ENCODE results near the gene RAB37.

Gene RAB37

DNA sequence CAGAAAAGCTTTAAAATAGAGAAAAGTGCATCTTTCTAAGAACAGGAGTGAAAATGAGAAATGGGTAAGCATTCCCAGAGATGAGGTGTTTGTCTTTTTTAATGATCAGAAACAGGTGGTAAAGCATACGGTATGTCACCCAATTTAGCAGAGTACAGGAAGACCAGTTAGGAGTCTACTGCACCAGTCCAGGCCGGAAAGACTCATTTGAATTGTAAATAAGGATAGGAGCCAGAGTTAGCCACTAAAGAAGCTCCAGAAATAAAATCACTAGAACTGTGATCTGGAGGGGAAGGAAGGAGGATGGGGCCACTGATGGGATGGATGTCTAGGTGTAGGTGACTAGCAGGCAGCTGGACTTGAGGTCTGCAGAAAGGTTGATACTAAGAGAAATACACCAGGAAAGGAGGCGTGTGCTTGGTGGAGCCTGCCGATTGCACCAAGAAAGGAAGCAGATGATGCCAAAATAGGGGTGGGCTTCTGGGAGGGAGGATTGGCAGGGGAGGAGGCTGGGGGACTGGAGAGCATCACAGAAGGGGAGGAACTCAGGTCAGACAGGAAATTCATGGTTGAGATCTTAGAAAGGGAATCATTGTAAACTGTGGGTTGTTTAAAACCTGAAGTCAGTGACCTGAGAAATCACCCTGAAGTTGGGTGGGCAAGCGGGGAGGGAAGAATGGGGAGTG is 47.2 kb downstream of the RAB37 start:
- DNase-seq: no peak

DNA sequence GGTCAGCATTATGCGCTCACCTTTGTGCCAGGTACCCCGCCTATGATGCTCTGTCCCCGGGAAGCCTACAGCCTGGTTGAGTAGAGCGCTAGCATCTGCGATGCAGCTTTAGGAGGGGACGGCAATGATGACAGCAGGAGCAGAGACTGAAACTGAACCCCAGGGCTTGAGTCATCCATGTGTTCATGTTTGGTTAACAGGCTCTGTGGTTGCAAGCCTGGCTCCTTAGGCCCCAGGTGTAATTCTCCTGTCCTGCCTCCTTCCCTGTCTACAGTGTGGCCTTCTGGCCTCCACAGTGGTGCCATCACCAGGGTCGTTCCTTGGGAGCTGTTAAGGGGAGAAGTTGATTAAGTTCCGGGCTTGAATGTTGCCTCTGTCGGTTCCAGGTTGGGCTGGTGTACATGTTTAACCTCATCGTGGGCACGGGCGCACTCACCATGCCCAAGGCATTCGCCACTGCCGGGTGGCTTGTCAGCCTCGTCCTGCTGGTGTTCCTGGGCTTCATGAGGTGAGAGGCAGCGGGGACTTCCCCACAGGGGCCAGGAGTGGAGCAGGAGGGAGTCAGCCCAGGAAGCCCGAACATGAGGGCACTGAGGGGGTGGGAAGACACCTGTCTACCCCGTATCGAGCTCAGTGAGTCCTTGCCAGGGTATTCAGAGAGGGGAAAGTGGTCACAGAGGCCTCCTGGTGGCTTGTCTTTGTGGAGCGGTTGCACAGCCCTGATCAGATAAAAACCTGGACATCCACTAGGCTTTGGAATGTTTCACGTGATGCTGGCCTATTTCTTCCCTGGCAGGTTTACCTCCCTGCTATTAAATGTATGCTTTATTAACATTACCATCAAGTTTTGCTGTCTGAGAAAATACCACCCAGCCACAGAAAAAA is 48.3 kb downstream of the RAB37 start:
- no peak for DNase-seq

DNA sequence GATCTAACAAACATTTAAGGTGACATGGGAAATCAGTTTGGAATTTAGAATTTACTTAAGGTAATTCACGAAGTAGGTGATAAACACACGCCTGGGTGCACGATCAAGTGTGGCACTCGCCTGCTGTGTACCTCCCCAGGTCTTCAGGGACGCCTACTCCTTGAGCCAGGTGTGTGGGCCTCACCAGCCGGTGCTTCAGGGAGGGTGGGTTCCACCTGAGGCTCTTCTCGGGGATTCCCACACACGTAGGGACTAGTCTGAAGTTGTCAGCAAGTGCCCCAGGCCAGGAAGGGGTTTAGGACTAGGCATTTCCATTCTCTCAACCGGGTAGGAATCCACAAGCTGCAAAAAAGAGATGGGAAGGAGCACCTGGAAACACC is 48.9 kb downstream of the RAB37 start:
- DNase-seq: no peak

DNA sequence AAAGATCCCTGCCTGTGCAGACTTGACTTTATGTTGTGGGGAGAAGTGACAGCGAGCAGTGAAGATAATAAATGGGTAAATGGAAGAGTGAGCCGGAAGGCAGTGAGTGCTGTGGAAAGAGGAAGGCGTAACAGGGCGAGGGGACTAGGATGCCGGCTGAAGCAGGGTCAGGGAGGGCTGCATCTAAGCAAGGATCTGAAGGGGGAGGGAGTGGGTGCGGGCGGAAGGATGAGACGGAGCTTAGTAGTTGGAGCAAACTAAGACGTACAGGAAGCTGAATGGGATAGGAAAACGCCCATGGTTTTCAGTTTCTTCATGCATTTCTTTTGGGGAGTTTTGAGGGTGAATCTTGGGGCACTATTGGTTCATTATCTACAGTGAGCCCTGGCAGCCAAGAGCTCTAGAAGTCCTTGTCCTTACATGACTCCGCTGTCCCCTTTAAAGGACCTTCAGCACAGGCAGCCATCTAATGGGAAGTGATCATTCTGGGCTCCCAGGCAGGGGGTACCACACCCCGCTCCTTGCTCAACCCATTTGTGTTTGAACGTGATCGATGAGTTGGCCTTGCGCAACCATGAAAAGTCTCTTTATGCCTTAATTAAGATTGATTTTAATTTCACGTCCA is 49.5 kb downstream of the RAB37 start:
- DNase-seq: no peak

DNA sequence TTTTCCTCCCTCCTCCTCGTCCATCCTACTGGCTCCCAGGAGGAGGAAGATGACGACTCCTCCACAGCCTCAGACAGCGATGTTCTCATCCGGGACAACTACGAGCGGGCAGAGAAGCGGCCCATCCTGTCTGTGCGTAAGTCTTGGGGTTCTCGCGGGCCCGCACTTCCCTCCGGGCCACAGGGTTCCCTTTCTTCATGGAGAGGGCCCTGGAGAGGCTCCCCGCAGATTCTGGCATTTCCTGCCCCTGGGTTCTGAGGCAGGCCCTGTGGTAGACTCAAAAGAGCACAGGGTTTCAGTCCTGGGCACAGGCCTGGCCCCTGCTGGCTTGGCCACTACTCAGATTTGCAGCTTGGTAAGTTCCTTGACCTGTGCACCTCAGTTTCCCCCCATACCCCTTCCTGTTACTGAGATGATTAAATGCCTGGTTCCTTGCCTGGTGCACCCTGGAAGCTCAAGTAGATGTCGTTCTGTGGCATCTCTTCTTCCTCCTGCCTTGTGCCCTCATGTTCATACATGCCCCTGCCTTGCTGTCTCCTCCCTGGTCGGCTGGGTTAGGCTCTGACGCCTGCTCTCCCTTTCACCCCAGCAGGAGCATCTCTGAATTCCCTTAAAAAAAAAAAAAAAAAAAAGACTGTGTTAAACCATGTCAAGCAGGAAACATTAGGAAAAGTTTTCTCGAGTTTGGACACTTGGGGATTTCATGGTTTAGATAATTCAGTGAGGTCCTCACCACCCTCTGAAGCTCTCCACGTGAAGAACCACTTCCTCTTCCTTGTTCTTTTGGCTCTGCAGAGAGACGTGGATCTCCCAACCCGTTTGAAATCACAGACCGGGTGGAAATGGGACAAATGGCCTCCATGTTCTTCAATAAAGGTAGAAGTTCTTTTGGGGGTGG is 53.4 kb downstream of the RAB37 start:
- no peak for DNase-seq

DNA sequence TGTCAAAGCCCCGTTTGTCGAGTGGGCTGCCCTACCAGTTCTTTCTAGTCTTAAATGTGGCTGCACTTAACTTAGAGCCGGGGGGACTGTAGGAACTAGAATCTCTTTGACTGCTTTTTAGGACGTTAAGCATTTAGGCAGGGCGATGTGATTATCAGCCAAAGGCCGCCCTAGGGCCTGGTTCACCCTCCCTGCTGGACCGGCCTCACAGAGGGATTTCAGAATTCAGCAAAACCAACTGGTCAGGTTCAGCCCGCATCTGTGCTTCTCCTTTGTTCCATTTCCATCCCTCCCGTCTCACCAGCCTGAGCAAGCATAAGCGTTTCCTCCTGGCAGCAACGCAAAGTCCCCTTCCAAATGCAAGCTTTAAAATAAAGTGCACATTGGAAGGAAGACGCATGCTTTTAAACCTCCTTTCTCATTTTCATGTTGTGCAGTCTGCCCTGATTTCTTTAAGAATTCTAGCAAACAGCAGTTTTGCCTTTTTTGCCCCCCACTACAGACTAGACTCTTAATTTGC is 55.6 kb downstream of the RAB37 start:
- DNase-seq: no peak

DNA sequence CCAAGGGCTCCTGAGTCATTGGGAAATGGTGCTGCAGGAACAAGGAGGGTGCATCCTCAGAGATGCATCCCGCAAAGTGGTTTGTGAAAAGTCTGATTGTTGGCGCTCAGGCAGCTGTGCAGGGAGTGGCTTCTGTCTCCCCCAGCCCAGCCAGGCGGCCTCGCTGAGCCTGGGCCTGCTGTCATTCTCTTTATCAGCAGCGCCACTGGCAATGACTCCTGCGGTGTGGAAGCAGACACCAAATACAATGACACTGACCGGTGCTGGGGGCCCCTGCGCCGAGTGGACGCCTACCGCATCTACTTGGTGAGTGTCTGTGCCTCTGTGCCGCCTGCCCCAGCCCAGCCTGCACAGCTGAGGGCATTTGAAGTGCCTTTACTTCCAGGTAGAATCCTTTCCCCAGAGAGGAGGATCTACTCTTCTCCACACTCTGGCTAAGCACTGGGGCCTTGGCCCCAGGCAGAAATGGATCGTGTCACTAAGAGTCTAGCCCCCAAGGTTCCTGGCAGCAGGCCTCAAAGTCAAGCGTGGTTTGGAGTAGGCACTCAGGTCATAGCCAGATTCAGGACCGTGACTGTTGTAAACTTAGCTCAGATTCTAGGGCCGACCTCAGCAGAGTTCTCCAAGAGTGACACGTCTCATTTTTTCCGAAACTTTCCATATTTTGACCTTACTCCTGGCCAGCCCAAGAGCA is 58.4 kb downstream of the RAB37 start:
- peak; percentile 55 for DNase-seq

DNA sequence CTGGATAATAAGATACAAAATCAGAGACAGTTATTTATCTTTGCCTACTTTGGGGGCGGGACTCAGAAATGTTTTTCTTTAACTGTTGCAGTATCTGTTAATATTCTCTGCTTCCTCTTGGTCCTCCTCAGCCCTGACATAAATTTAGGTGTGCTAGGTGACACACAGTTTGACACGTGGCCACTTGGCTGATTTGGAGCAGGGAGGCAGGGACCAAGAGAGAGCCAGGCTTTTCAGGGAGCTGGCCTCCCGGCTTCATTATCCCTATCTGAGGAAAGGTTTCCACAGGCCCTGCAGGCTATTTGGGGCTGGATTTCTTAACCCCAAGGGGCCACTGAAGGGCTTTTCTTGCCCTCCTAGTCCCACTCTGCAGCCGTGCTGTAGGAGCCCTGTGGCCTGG is 59.2 kb downstream of the RAB37 start:
- no peak for DNase-seq

DNA sequence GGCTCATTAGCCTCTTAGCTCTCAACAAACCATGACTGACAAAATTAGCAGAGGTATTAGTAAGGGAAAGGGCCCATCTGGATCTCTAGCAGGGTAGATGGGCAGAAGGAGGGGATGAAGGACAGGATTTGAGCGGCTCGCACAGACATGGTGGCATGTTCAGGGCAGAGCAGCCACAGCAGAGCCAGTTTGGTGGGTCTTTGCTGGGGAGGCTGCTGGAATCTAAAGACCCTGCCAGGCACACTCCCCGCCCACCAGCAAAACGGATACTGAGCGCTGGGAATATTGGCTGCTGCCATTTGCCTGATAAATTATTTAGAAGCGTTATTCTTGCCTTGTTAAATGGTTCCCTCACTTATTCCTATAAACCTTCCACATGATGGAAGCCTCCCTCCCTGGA is 59.8 kb downstream of the RAB37 start:
- DNase-seq: peak; percentile 41

Measured in DMS79 (cell line).